Stimulated activated CD8-positive, alpha-beta memory T cell treated with anti-CD3 and anti-CD28 coated beads, Interleukin-15, amount 100 ng/mL, for 24 hours (primary cell): Measurements from ENCODE around the gene PDE8B.

Experiments
- DNase-seq: peaks from one replicate; pipeline ENCODE4 v3.0.0-alpha.2; 2020; ENCODE audit warnings: low read depth

The PDE8B gene

GRCh38 chr5:77285251-77285841 is 74.9 kb downstream of the PDE8B start:
- DNase-seq: no peak

- no peak for DNase-seq
Measured at GRCh38 chr5:77292026-77292757, 81.7 kb downstream of the PDE8B start.

GRCh38 chr5:77294185-77294584 is 83.7 kb downstream of the PDE8B start:
- DNase-seq: no peak

GRCh38 chr5:77295863-77296378 is 85.4 kb downstream of the PDE8B start:
- no peak for DNase-seq

GRCh38 chr5:77298146-77298545 is 87.7 kb downstream of the PDE8B start:
- DNase-seq: no peak

- DNase-seq: no peak
Measured at GRCh38 chr5:77300451-77300850, 90.0 kb downstream of the PDE8B start.

GRCh38 chr5:77301447-77301883 is 91.0 kb downstream of the PDE8B start:
- DNase-seq: no peak

- DNase-seq: no peak
Measured at GRCh38 chr5:77302247-77302646, 91.8 kb downstream of the PDE8B start.

GRCh38 chr5:77302653-77303052 is 92.2 kb downstream of the PDE8B start:
- no peak for DNase-seq

- DNase-seq: no peak
Measured at GRCh38 chr5:77304388-77304787, 93.9 kb downstream of the PDE8B start.

- no peak for DNase-seq
Measured at GRCh38 chr5:77305222-77305846, 94.9 kb downstream of the PDE8B start.

GRCh38 chr5:77305956-77306355 is 95.5 kb downstream of the PDE8B start:
- no peak for DNase-seq

GRCh38 chr5:77306531-77306930 is 96.1 kb downstream of the PDE8B start:
- DNase-seq: no peak

- no peak for DNase-seq
Measured at GRCh38 chr5:77308154-77308960, 97.9 kb downstream of the PDE8B start.

GRCh38 chr5:77309140-77309539 is 98.7 kb downstream of the PDE8B start:
- DNase-seq: no peak

GRCh38 chr5:77310494-77311213 is 100.2 kb downstream of the PDE8B start:
- DNase-seq: no peak

- DNase-seq: no peak
Measured at GRCh38 chr5:77311214-77311571, 100.7 kb downstream of the PDE8B start.

- DNase-seq: no peak
Measured at GRCh38 chr5:77312413-77312812, 101.9 kb downstream of the PDE8B start.

GRCh38 chr5:77316871-77317661 is 106.6 kb downstream of the PDE8B start:
- DNase-seq: no peak

GRCh38 chr5:77318060-77318459 is 107.6 kb downstream of the PDE8B start:
- DNase-seq: no peak
